Naive thymus-derived CD4-positive, alpha-beta T cell (primary cell): Measurements from ENCODE around the gene CACNA1C. TPM values are rescaled to one million over a fixed set of nuclear protein-coding genes. Genes with fewer than 3 reads are reported as not detected.

Source experiments
- ATAC-seq: fragments of 150-1000 bp; cut with Tn5 transposase; 2 replicates; pipeline ENCODE4 v1.10.0; 2021; ENCODE audit warnings: mild to moderate bottlenecking, moderate library complexity
- CTCF ChIA-PET: fragments of 350-600 bp; sonication (Branson Sonifier 250); formaldehyde crosslinking; loops from one replicate; lab custom pipeline; 2021; ENCODE audit warnings: antibody characterized with exemption; lab: Charles Lee
- POLR2A ChIA-PET: fragments of 350-600 bp; sonication (Branson Sonifier 250); formaldehyde crosslinking; loops from one replicate; lab custom pipeline; 2021; ENCODE audit warnings: antibody characterized with exemption, inconsistent platforms; lab: Charles Lee
- DNase-seq, 9 donors: peaks; one replicate each; pipeline versions ENCODE4 v3.0.0 to v3.0.0-alpha.2; 2020 to 2022; ENCODE audit warnings: mixed read lengths in 1 of 9
- H3K27ac ChIP-seq: one replicate; pipeline ENCODE4 v1.7.0; 2013; ENCODE audit warnings: mild to moderate bottlenecking, low read depth, low read length, moderate library complexity
- H3K27me3 ChIP-seq, 2 donors: one replicate each; pipeline ENCODE4 v1.7.0; 2013; ENCODE audit warnings: low read length in 2 of 2, mild to moderate bottlenecking in 2 of 2, moderate library complexity in 2 of 2; ENCODE audit not compliant: control insufficient read depth in 2 of 2, insufficient read depth in 2 of 2
- H3K36me3 ChIP-seq, 3 experiments: 1 replicate in 2 of 3; 2 replicates in 1 of 3; pipeline ENCODE4 v1.7.0; 2013; ENCODE audit warnings: low read length in 3 of 3, mild to moderate bottlenecking in 3 of 3, moderate library complexity in 1 of 3; ENCODE audit not compliant: insufficient read depth in 3 of 3, control insufficient read depth in 2 of 3
- H3K4me1 ChIP-seq, 2 donors: one replicate each; pipeline ENCODE4 v1.7.0; 2013; ENCODE audit warnings: low read length in 2 of 2, mild to moderate bottlenecking in 2 of 2, moderate library complexity in 1 of 2; ENCODE audit not compliant: control insufficient read depth in 2 of 2, insufficient read depth in 2 of 2
- H3K4me3 ChIP-seq: 2 replicates; pipeline ENCODE4 v1.7.0; 2013; ENCODE audit warnings: mild to moderate bottlenecking, low read length
- H3K9me3 ChIP-seq, 3 experiments: 1 replicate in 2 of 3; 2 replicates in 1 of 3; pipeline ENCODE4 v1.7.0; 2013; ENCODE audit warnings: low read length in 3 of 3; ENCODE audit not compliant: control insufficient read depth in 2 of 3
- H3K27ac Mint-ChIP-seq, 9 donors: one replicate each; pipeline ENCODE4 v1.8.0; 2020 to 2022; ENCODE audit warnings: mixed read lengths in 9 of 9, mild to moderate bottlenecking in 8 of 9, moderate library complexity in 5 of 9, inconsistent platforms in 2 of 9
- H3K27me3 Mint-ChIP-seq, 5 donors: one replicate each; pipeline ENCODE4 v1.8.0; 2021 to 2022; ENCODE audit warnings: mixed read lengths in 5 of 5, mild to moderate bottlenecking in 1 of 5
- H3K36me3 Mint-ChIP-seq, 5 donors: one replicate each; pipeline ENCODE4 v1.8.0; 2020 to 2022; ENCODE audit warnings: mixed read lengths in 5 of 5, mild to moderate bottlenecking in 3 of 5, inconsistent platforms in 1 of 5
- H3K4me1 Mint-ChIP-seq, 7 donors: one replicate each; pipeline ENCODE4 v1.8.0; 2020 to 2022; ENCODE audit warnings: mixed read lengths in 7 of 7, mild to moderate bottlenecking in 3 of 7, inconsistent platforms in 1 of 7
- H3K4me3 Mint-ChIP-seq, 10 donors: one replicate each; pipeline ENCODE4 v1.8.0; 2020 to 2022; ENCODE audit warnings: mild to moderate bottlenecking in 10 of 10, mixed read lengths in 10 of 10, moderate library complexity in 6 of 10, inconsistent platforms in 2 of 10
- H3K9me3 Mint-ChIP-seq, 11 donors: one replicate each; pipeline ENCODE4 v1.8.0; 2020 to 2022; ENCODE audit warnings: mixed read lengths in 11 of 11, mild to moderate bottlenecking in 4 of 11, inconsistent platforms in 1 of 11, moderate library complexity in 1 of 11
- intact Hi-C, 2 donors: fragments of 100-400 bp; cut with micrococcal nuclease; formaldehyde crosslinking; loops; one replicate each; pipeline ENCODE4 v1.15.1; 2023
- polyA plus RNA-seq, 2 donors: library from polyadenylated mRNA; unstranded; fragments of 300-500 nt; fragmentation: Illumina TruSeq; gene quantifications; one replicate each; pipeline ENCODE4 v1.2.3, GENCODE V29; 2021
- total RNA-seq, 6 experiments: library from RNA in 5 of 6; stranded (reverse) in 5 of 6; gene quantifications; 1 replicate in 5 of 6; 2 replicates in 1 of 6; pipeline ENCODE4 v1.2.3 and lab custom pipeline; 2021 to 2026

The CACNA1C gene
- total and polyA plus RNA-seq, 7 experiments from 2014 or later: 0.04 to 0.48 (median 0.08) TPM

DNA sequence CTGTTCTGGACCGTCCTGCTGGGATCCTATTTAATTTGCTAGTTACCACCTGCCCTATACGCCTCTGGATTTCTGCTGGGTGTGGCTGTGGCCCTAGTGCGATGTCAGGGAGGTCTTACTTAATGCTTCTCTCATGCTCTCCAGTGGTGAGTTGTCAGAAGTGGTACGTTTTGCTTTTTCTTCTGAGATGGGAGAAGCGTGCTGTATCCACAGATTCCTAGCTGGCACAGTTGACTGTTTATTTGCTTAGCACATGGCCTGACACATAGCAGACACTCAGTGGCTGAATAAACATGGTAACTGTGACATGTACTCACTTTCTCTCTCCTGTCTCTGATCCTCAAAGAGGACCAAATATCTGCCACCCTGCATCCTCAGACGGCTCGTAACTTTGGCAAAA lies 107.3 kb downstream of the CACNA1C start:
- intact Hi-C loops: no loop called here

DNA sequence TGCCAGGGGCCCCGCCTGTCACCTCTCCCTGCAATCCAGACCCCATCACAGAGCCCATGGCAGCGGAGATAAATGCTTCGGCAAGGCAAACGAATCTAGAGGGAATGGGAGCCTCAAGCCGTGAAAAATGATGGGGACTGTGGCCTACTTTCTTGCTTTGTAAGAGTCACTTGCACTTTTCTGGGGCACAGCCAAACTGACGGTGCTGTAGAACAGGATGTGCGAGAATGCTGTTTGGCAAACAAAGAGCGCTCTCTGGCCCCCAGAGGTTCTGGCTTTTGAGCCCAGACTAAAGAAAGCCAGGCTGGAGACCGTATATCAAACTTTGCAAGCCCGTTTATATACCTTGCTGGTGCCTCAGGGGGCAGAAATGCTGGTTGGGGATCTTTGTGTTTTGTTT lies 108.7 kb downstream of the CACNA1C start:
- no peak for DNase-seq
- H3K36me3 ChIP-seq: no peaks in the 10 kb centered on the region
- H3K4me1 ChIP-seq: no peaks in the 10 kb centered on the region
- ChIA-PET CTCF (no interaction called here), POLR2A (no interaction called here)
- H3K27me3 Mint-ChIP-seq: peaks cover 0 to 16% (median 11%) of the 10 kb centered on the region in 5 donors
- no peak for ATAC-seq
- peaks cover 0 to 5% (median 0%) of the 10 kb centered on the region in 5 donors for H3K36me3 Mint-ChIP-seq
- intact Hi-C loops: no loop called here
- no peak overlapping the region for H3K4me3 ChIP-seq
- H3K4me1 Mint-ChIP-seq: no peaks in the 10 kb centered on the region
- H3K27ac Mint-ChIP-seq: no peak overlapping the region
- H3K27me3 ChIP-seq: no peaks in the 10 kb centered on the region
- peaks cover 0 to 3% (median 0%) of the 10 kb centered on the region in 3 experiments for H3K9me3 ChIP-seq
- peaks cover 0 to 21% (median 4%) of the 10 kb centered on the region in 11 donors for H3K9me3 Mint-ChIP-seq
- no peak overlapping the region for H3K4me3 Mint-ChIP-seq
- no peak overlapping the region for H3K27ac ChIP-seq

More for the DNA sequence above, 107.3 kb downstream of the CACNA1C start:
- Histone ChIP-seq H3K4me1 (no peaks in the 10 kb centered on the region), H3K27ac (no peak overlapping the region), H3K27me3 (no peaks in the 10 kb centered on the region), H3K36me3 (no peaks in the 10 kb centered on the region), H3K4me3 (no peak overlapping the region), H3K9me3 (no peaks in the 10 kb centered on the region)
- Mint-ChIP-seq H3K27ac (no peak overlapping the region), H3K4me3 (no peak overlapping the region), H3K4me1 (no peaks in the 10 kb centered on the region), H3K9me3 (peaks cover 0 to 9% (median 0%) of the 10 kb centered on the region in 11 donors), H3K27me3 (peaks cover under 1 to 18% (median 11%) of the 10 kb centered on the region in 5 donors), H3K36me3 (no peaks in the 10 kb centered on the region)
- no peak for DNase-seq
- ATAC-seq: no peak
- POLR2A ChIA-PET: no interaction called here
- CTCF ChIA-PET: no interaction called here

DNA sequence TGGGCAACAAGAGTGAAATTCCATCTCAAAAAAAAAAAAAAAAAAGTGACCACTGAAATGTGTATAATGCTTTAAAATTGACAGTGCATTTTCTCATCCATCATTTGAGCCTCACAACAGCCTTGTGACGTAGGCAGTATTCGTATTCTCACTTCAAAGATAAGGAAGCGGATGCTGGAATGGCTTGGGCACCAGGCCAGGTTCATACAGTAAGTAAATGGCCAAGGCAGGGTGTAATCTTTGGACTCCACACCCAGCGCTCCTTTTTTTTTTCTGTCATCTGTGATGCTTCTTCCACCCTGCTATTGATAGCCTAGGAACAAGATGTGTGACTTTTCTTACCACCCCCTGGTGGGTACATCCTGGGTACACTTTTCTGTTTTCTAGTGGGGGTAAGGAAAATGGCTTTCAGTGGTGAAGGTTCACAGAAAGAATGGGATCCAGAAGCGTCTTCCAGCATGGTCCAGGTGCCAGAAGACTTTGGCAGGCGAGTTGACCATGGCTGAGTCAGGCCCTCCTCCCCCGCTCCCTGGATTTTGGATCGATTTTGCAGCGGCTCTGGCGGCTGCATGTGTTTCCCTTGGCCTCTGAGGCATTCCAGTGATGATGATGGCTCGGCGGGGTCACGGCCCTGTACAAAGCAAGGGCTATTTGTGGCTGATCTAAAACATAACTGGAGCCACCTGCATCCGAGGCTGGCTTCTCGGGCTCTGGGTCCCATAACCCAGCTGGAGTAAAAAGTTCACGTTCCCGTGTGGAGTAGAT lies 110.6 kb downstream of the CACNA1C start:
- Mint-ChIP-seq H3K27me3 (peaks cover 0 to 28% (median 11%) of the 10 kb centered on the region in 5 donors), H3K9me3 (peaks cover 12 to 40% (median 18%) of the 10 kb centered on the region in 11 donors), H3K4me3 (no peak overlapping the region), H3K36me3 (peaks cover 0 to 17% (median 4%) of the 10 kb centered on the region in 5 donors), H3K27ac (no peak overlapping the region), H3K4me1 (no peaks in the 10 kb centered on the region)
- no peaks in the 10 kb centered on the region for H3K4me1 ChIP-seq
- H3K27me3 ChIP-seq: no peaks in the 10 kb centered on the region
- CTCF ChIA-PET: no interaction called here
- peaks cover 0 to 22% (median 0%) of the 10 kb centered on the region in 3 experiments for H3K9me3 ChIP-seq
- POLR2A ChIA-PET: no interaction called here
- H3K4me3 ChIP-seq: no peak overlapping the region
- ATAC-seq: no peak
- intact Hi-C loops: no loop called here
- H3K27ac ChIP-seq: no peak overlapping the region
- DNase-seq: no peak
- H3K36me3 ChIP-seq: no peaks in the 10 kb centered on the region

DNA sequence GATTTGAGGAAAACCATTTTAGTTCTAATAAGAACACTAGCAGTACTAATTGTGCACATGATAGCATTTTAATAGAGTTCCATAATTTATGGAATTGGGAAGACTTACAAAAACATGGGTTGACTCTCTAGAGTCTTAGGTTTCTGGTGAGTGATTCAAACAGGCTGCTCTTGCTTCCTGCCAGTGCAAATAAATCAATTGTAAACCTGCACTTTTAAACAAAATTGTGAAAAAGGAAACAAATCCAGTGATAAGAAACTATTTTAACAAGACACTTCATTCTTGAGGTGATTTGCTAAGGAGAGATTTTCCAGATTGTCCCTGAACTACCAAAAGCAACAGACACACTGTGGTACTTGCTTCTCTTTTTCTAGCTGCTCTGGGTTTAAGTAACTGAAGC lies 112.2 kb downstream of the CACNA1C start:
- DNase-seq (no peak), ATAC-seq (no peak)
- H3K36me3 ChIP-seq: no peaks in the 10 kb centered on the region
- no peaks in the 10 kb centered on the region for H3K4me1 ChIP-seq
- ChIA-PET CTCF (no interaction called here), POLR2A (no interaction called here)
- intact Hi-C loops: no loop called here
- no peak overlapping the region for H3K27ac ChIP-seq
- H3K4me1 Mint-ChIP-seq: no peaks in the 10 kb centered on the region
- no peak overlapping the region for H3K27ac Mint-ChIP-seq
- H3K9me3 ChIP-seq: peaks cover 0 to 22% (median 0%) of the 10 kb centered on the region in 3 experiments
- no peak overlapping the region for H3K4me3 Mint-ChIP-seq
- no peaks in the 10 kb centered on the region for H3K27me3 ChIP-seq
- no peak overlapping the region for H3K4me3 ChIP-seq
- peaks cover 12 to 44% (median 21%) of the 10 kb centered on the region in 11 donors for H3K9me3 Mint-ChIP-seq
- H3K27me3 Mint-ChIP-seq: peaks cover 0 to 28% (median 11%) of the 10 kb centered on the region in 5 donors
- H3K36me3 Mint-ChIP-seq: peaks cover 0 to 18% (median 4%) of the 10 kb centered on the region in 5 donors

DNA sequence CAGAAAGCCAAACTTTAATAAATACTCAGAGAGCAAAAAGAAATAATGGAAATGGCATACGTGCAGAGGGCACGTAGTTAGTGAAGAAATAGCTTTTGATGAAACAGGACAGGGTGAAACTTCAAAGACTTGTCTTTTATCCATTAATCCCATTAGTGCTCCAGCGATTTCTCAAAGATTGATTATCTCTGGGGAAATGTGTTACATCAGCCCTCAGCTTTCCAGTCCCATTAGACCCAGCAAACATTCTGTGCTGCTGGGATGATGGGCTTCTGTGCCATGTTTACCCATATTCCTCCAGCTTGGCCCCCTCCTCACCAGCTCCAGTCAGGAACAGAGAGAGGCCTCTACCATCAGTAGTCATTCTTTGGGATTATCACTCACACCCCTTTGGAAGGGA lies 113.1 kb downstream of the CACNA1C start:
- ATAC-seq (no peak), DNase-seq (no peak)
- Histone ChIP-seq H3K36me3 (no peaks in the 10 kb centered on the region), H3K4me1 (no peaks in the 10 kb centered on the region), H3K27ac (no peak overlapping the region), H3K27me3 (no peaks in the 10 kb centered on the region), H3K4me3 (no peak overlapping the region), H3K9me3 (peaks cover 0 to 22% (median 0%) of the 10 kb centered on the region in 3 experiments)
- intact Hi-C loops: no loop called here
- no peaks in the 10 kb centered on the region for H3K4me1 Mint-ChIP-seq
- peaks cover 12 to 44% (median 21%) of the 10 kb centered on the region in 11 donors for H3K9me3 Mint-ChIP-seq
- peaks cover 0 to 28% (median 11%) of the 10 kb centered on the region in 5 donors for H3K27me3 Mint-ChIP-seq
- CTCF ChIA-PET: no interaction called here
- H3K4me3 Mint-ChIP-seq: no peak overlapping the region
- no peak overlapping the region for H3K27ac Mint-ChIP-seq
- POLR2A ChIA-PET: no interaction called here
- peaks cover 0 to 18% (median 4%) of the 10 kb centered on the region in 5 donors for H3K36me3 Mint-ChIP-seq

DNA sequence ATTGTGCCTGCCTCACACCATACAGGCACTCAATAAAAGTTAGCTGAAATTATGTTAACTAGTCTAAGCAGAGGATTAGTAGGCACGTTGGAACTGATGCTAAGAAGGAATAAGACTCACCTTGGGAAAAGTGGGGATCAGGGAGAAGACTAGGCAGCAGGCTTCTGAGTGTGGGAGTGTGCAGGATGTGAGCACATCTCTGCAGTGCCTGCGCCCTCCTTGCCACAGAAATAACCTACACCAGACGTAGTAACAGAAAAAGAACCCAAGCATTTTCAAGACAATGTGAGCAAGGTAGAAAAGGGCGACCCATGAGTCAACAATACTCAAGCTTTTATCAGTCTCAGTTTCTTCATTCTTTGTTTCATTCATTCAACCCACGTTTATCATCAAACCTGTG lies 113.9 kb downstream of the CACNA1C start:
- Mint-ChIP-seq H3K9me3 (peaks cover 12 to 44% (median 21%) of the 10 kb centered on the region in 11 donors), H3K4me1 (no peaks in the 10 kb centered on the region), H3K27ac (no peak overlapping the region), H3K4me3 (no peak overlapping the region), H3K27me3 (peaks cover 0 to 28% (median 11%) of the 10 kb centered on the region in 5 donors), H3K36me3 (peaks cover 0 to 18% (median 4%) of the 10 kb centered on the region in 5 donors)
- DNase-seq (no peak), ATAC-seq (no peak)
- ChIA-PET POLR2A (no interaction called here), CTCF (no interaction called here)
- no peak overlapping the region for H3K4me3 ChIP-seq
- H3K4me1 ChIP-seq: no peaks in the 10 kb centered on the region
- no peak overlapping the region for H3K27ac ChIP-seq
- H3K9me3 ChIP-seq: peaks cover 0 to 22% (median 0%) of the 10 kb centered on the region in 3 experiments
- no peaks in the 10 kb centered on the region for H3K36me3 ChIP-seq
- intact Hi-C loops: no loop called here
- no peaks in the 10 kb centered on the region for H3K27me3 ChIP-seq
